Epithelial cell of proximal tubule (primary cell): ENCODE data around the gene TCF7L2. TPM values are rescaled to one million over a fixed set of nuclear protein-coding genes. Genes with fewer than 3 reads are reported as not detected.

Source experiments
- DNase-seq: peaks from one replicate; pipeline ENCODE4 v3.0.0-alpha.2; 2011; ENCODE audit warnings: low read depth
- H3K4me3 ChIP-seq: 2 replicates; pipeline ENCODE4 v1.5.1; 2011; ENCODE audit warnings: low read depth, mild to moderate bottlenecking, low read length
- CTCF ChIP-seq: conservative IDR thresholded peaks from 2 replicates; pipeline ENCODE4 v1.5.1; 2012; ENCODE audit warnings: low read depth, mild to moderate bottlenecking, low read length
- total RNA-seq: library from RNA; depleted of rRNA; stranded (reverse); fragments of >200 nt; gene quantifications from 2 replicates; pipeline ENCODE4 v1.2.3, GENCODE V29; 2015

The TCF7L2 gene
- total RNA-seq, 1 donor from 2014 or later: 5.4 TPM

GRCh38 chr10:113056030-113056429 lies 106.0 kb downstream of the TCF7L2 start:
- H3K4me3 ChIP-seq: no peak overlapping the region
- TF ChIP-seq CTCF: no peak
- no peak for DNase-seq

GRCh38 chr10:113056441-113057021 lies 106.5 kb downstream of the TCF7L2 start:
- no peak for TF ChIP-seq CTCF
- no peak overlapping the region for H3K4me3 ChIP-seq
- no peak for DNase-seq

GRCh38 chr10:113057948-113058522 lies 108.0 kb downstream of the TCF7L2 start:
- no peak for TF ChIP-seq CTCF
- DNase-seq: no peak
- no peak overlapping the region for H3K4me3 ChIP-seq

DNA sequence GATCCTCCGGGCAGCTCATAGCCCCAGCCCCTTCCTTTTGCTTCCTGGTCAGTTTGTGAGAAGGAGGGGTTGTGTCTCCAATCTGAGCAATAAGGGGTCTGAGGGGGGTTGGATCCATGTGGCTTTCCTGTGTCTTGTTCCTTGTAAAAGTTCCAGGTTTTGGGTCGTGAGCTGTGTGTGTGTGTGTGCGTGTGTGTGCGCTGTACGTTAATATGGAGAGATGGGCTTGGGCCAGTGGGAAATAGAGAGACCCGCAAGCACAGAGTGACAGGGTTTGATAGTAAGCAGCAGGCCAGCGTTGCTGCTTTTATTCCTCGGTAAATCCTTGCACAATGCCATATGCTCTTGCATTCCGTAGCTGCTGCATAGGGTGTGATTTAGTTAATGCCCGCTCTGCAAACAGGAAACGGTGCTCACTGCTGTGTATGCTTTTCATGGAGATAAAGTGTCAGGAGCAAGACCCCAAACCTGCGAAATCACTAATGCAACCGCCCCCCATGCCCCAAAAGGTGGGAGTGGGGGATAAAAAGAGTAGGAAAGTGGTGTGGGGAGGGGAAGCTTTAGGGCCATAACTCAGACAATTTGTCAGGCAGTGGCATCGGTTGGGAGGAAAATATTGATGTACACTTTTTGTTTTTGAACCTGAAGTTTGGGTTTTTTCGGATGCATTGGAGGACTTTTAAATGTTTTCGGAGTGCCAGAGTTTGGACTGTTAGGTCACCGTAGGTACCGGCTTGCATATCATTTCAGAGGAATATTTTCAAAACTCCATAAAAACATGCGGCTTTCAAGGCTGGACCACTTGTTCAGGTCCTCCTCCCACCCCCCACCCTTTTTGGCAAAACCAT lies 108.7 kb downstream of the TCF7L2 start:
- H3K4me3 ChIP-seq: peak overlapping the region; percentile 26
- TF ChIP-seq CTCF: no peak
- DNase-seq: no peak

- no peak for TF ChIP-seq CTCF
- no peak for DNase-seq
- H3K4me3 ChIP-seq: peak overlapping the region; percentile 26
Measured at GRCh38 chr10:113059371-113059780, 109.3 kb downstream of the TCF7L2 start.

DNA sequence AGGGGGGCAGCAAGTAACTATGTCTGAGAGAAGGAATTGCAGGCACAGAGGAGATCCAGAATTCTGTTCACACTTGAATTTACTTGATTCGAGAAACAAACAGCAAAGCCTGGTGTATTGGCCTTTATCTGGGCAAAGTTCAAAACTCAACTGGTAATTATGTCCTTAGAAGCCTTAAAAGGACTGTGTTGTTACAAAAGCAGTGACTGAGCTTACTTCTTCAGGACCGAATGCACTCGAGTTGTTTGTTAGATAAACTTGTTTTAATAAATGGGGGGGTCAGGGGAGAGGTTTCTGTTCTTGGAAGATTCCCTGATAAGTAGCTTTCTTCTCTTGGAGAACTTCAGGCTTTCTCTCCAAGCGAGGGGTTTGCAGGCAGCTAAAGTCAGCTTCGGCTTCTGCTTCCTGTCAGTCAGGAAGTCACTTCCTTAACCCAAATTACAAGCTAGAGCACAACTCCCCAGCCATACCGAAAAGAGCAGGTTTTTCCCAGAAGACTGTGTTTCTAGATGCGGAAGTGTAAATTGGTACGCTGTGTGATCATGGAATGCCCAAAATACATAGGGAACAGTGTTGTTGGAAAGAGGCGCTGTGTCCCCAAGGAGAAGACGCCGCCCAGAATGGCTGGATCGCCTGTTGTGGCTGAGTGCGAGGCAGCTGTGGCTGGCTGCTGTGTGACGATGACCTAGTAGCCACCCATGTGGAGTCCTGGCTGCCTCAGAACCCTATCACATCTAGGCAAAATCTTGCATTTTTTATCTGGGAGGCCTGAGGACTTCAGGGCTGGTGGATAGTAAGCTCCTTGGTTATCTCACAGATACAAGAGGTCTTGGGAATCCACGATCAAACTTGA lies 110.4 kb downstream of the TCF7L2 start:
- DNase-seq: no peak
- no peak for TF ChIP-seq CTCF
- no peak overlapping the region for H3K4me3 ChIP-seq
